GM21825 (cell line): Measurements from ENCODE around the gene DAPK2.

ENCODE experiments used
- ATAC-seq: cut with Tn5 transposase; IDR thresholded peaks from one replicate; pipeline ENCODE4 v1.9.1; 2021; ENCODE audit warnings: mild to moderate bottlenecking, moderate library complexity; ENCODE audit not compliant: unreplicated experiment

The DAPK2 gene

GRCh38 chr15:63945007-63945788 is 101.1 kb downstream of the DAPK2 start:
- ATAC-seq: no peak

GRCh38 chr15:63944681-63944955 is 101.7 kb downstream of the DAPK2 start:
- no peak for ATAC-seq

- ATAC-seq: no peak
These were observed 102.2 kb downstream of the DAPK2 start for GRCh38 chr15:63943829-63944680.

- ATAC-seq: no peak
These were observed 103.6 kb downstream of the DAPK2 start for GRCh38 chr15:63942486-63943365.

- no peak for ATAC-seq
These were observed 104.4 kb downstream of the DAPK2 start for GRCh38 chr15:63941698-63942465.

- ATAC-seq: no peak
These were observed 105.2 kb downstream of the DAPK2 start for GRCh38 chr15:63940966-63941620.

GRCh38 chr15:63939531-63940130 is 106.7 kb downstream of the DAPK2 start:
- ATAC-seq: no peak

GRCh38 chr15:63938486-63939061 is 107.7 kb downstream of the DAPK2 start:
- no peak for ATAC-seq

- no peak for ATAC-seq
These were observed 112.8 kb downstream of the DAPK2 start for GRCh38 chr15:63933522-63933921.

- ATAC-seq: no peak
These were observed 114.7 kb downstream of the DAPK2 start for GRCh38 chr15:63931556-63931955.

GRCh38 chr15:63930034-63930433 is 116.3 kb downstream of the DAPK2 start:
- no peak for ATAC-seq

GRCh38 chr15:63928185-63928842 is 118.0 kb downstream of the DAPK2 start:
- ATAC-seq: no peak

GRCh38 chr15:63923993-63924950 is 122.0 kb downstream of the DAPK2 start:
- no peak for ATAC-seq

- no peak for ATAC-seq
These were observed 123.4 kb downstream of the DAPK2 start for GRCh38 chr15:63922916-63923315.

- no peak for ATAC-seq
These were observed 123.9 kb downstream of the DAPK2 start for GRCh38 chr15:63922261-63922904.

GRCh38 chr15:63920504-63921175 is 125.6 kb downstream of the DAPK2 start:
- ATAC-seq: no peak
